T-helper 2 cell treated with Interferon-gamma antibody and Interleukin-4, amounts not matched to agents 100 ng/mL and 5 ng/mL, for 36 hours (primary cell): ENCODE results near the gene SUPT5H. TPM values are rescaled to one million over a fixed set of nuclear protein-coding genes. Genes with fewer than 3 reads are reported as not detected.

ENCODE experiments used
- intact Hi-C: fragments of 100-400 bp; cut with micrococcal nuclease; formaldehyde crosslinking; loops from one replicate; pipeline ENCODE4 v1.15.1; 2023
- total RNA-seq: library from RNA; stranded (reverse); gene quantifications from 2 replicates; pipeline ENCODE4 v1.2.3, GENCODE V29; 2022

The SUPT5H gene
- total RNA-seq, 1 donor from 2014 or later = 150 TPM

DNA sequence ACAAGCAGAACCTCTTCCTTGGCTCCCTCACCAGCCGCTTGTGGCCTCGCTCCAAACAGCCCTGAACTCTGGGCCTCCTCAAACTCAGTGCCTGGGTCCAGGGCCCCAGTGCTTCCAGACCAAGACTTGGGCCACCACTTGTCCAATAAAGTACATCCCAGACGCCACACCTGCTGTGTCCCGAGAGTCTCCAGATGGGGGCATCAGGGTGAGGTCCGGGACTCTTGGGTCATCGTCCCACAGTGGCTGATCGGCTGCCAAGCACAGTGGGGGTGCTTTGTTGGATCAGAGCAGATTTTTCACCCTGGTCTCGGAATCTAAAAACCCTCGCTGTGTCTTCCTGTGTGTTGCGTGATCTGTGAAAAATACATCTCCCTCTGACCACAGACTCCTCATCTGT is 44.4 kb downstream of the SUPT5H start:
- intact Hi-C loops = no loop called here

DNA sequence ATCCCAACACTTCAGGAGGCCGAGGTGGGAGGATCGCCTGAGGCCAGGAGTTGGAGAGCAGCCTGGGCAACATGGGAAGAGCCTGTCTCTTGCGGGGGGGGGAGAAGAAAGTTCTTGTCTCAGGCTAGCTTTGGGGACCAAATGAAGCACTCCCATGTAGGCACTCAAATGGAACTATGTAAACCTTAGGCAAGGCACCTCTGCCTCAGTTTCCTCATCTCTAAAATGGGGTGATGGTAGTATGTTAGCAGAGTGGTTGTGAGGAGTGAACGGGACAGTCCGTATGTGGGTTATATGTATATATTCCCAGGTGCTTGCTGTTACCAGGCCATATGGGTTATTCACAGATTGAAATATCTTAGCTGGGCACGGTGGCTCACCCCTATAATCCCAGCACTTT is 46.8 kb downstream of the SUPT5H start:
- intact Hi-C loops = no loop called here

DNA sequence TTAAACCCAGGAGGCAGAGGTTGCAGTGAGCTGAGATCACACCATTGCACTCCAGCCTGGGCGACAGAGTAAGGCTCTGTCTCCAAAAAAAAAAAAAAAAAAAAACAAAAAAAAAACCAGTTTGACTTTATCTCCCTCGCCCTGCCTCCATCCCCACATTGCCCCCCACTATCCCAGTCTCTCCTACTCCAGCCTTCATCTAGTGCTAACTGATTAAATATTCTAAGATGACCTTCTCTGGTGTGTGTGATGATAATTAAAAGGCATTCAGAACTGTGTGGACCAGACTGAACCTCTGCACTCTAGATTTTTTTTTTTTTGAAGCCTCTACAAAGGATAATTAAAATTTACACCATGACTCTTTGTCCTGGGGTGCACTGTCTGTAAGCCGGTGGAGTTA is 47.4 kb downstream of the SUPT5H start:
- intact Hi-C loops = no loop called here

DNA sequence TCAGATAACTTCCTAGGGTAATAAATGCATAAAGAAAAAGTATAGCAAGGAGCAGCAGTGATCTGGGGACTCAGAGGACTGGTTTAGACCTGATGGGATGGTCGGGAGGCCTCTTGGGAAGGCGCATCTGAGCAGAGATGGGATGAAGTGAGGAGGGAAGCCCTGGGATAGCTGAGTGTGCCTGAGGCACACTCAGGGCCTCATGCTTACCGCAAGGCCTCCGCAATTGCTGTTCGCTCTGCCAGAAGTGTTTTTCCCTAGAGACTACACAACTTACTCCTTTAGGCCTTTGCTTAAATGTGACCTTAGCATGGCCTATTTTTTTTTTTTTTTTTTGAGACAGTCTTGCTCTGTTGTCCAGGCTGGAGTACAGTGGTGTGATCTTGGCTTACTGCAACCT is 49.3 kb downstream of the SUPT5H start:
- intact Hi-C loops = no loop called here

DNA sequence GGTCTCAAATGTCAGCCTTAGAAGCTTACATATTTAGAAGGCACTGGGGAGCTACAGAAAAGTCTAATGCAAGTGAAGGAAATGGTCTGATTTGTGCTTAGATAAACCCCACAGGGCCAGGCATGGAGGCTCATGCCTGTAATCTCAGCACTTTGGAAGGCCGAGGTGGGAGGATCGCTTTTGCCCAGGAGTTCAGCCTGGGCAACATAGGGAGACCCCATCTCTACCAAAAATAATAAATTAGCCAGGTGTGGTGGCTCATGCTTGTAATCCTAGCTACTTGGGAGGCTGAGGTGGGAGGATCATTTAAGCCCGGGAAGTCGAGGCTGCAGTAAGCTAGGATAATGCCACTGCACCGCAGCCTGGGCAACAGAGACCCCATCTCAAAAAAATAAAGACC is 50.7 kb downstream of the SUPT5H start:
- intact Hi-C loops = no loop called here

DNA sequence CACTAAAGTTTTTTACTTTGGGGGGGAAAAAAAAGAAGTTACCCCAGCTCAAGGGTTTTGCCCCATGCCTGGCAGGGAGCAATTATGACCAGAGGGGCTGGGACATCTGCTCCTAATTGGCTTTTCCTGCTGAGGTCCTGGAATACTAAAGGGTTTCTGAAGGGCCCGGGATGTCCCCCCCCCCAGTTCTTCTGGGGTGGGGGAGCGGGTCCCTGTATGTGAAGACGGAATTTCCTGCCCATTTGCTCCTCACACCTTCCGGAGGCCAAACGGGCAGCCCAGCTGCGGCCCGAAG is 52.3 kb downstream of the SUPT5H start:
- intact Hi-C loops = no loop called here

DNA sequence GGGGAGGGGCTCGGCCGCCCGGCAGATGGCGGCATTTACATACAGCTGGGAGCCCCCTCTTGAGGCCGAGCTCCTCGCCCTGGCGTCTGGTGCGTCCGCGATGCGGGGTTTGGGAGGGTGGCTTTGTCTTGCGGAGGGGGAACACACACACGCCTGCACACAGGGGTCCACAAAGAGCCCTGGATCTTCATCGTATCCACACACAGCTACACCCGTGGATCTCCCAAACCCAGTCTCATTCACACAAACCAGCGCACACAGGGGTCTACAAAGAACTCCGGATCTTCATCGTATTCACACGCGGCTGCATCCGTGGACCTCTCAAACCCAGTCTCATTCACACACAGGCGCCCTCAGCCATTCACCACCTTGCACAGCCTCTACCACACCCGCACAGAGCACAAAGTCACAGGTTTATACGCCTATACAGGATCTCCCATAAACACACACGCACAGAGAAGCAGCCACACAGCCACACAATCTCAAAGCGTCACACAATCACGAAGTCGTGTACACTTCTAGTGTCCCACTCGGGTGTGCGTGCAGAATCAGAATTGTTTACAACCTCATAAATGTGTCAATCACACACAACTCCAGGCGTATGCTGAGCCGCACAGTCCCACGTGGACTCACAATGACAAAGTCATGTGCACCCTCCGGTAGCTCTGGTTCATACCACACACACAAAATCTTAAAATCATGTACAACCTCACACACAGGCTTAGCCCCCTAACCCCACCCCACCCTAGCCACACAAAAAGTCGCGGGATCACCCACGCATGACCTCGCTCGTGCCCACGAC is 52.8 kb downstream of the SUPT5H start:
- intact Hi-C loops = no loop called here

DNA sequence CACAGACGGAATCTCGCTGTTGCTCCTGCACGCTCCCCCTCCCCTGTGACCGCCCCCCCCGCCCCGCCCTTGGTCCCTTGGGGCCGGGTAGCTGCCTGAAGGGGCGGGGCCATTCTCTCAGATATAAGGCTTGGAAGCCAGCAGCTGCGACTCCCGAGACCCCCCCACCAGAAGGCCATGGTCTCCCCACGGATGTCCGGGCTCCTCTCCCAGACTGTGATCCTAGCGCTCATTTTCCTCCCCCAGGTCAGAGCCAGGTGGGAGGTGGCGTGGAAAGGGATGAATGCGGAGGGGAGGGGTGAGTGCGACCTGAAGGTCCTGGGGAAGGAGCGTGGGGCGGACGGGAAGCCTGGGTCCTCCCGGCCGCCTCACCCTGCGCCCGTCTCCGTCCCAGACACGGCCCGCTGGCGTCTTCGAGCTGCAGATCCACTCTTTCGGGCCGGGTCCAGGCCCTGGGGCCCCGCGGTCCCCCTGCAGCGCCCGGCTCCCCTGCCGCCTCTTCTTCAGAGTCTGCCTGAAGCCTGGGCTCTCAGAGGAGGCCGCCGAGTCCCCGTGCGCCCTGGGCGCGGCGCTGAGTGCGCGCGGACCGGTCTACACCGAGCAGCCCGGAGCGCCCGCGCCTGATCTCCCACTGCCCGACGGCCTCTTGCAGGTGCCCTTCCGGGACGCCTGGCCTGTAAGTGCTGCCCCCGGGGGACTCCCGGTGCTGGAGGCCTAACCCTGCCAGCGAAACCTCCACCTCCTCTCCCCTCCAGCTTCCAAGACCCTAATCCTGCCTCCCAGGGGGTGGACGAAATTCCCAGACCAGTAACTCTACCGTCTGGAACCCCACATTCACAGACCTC is 53.6 kb downstream of the SUPT5H start, which contains the start of gene DLL3:
Gene DLL3, plus strand, starts transcription at position 150 of the 845 bp plus-strand sequence. Its CDS starts 28 bp downstream, at position 178.
- intact Hi-C loops = no loop called here

DNA sequence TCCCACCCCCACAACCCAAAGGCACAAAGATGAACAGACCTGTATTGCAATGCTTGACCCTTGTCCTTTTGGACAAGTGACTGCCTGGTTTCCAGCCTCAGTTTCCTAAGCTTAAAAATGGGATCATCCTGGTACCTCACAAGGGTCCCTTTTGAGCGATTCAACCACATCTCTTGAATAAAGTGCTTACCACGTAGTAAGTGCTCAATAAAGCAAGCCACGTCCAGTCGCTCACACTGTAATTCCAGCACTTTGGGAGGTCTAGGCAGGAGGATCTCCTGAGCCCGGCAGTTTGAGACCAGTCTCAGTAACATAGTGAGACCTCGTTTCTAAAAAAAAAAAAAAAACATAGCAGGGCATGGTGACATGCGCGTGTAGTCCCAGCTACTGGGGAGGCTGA is 54.5 kb downstream of the SUPT5H start:
- intact Hi-C loops = no loop called here

DNA sequence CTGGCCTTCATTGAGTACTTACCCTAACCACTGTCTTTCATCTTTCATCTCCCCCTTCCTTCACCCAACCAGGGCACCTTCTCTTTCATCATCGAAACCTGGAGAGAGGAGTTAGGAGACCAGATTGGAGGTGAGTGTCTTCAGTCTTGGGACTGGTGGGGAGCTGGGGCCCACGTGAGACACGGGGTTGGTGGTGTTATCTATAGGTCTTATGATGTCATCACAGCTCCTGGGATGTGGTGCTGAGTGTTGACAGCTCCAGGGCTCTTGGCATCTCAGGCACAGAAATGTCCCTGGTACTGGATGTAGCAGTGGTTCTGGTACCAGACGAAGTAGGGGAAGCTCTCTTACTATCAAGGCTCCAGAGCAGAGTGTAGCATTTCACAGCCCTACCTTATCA is 55.2 kb downstream of the SUPT5H start:
- intact Hi-C loops = no loop called here

DNA sequence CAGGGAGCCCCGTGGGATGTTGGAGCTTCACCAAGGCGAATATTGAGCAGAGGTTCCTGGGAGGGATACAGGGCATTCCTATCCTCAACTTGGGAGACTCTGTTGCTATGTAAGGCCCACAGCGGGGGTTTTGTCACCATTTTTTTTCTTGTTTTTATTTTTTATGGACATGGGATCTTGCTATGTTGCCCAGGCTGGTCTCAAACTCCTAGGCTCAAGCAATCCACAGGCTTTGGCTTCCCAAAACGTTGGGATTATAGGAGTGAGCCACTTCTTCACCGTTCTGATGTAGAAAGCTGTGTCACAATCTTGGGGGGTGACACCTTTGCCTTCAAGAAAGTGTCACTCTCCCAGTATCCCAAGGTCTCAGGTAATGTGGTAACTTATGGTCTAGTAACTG is 56.0 kb downstream of the SUPT5H start:
- intact Hi-C loops = no loop called here

DNA sequence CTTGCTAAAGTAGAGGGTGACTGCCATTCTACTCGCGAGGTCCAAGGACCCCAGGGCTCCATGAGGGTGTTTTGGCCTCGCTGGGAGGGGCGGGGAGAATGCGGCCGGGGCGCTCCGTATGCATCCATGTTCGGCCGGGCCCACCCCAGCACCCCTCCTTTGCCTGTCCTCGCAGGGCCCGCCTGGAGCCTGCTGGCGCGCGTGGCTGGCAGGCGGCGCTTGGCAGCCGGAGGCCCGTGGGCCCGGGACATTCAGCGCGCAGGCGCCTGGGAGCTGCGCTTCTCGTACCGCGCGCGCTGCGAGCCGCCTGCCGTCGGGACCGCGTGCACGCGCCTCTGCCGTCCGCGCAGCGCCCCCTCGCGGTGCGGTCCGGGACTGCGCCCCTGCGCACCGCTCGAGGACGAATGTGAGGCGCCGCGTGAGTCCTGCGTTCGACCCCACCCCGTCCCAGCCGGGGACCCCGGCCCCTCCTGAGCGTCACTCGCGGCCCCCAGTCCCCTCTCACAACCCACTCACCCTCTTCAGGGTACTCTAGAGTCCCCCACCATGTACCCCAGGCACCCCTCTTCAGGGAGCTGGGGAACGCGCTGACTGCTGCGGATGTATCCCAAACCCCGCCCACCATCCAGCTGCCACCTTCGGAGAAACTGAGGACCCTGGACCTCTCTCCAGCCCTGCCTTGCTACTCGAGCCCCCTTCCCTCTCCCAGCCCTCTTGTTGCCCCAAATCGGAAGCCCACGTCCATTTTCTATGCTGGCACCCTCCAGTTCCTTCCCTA is 57.4 kb downstream of the SUPT5H start:
- intact Hi-C loops = loop anchor here (1.0 kb wide), 1 partner anchor 29 kb away; the partner anchor contains the start of gene EID2B

DNA sequence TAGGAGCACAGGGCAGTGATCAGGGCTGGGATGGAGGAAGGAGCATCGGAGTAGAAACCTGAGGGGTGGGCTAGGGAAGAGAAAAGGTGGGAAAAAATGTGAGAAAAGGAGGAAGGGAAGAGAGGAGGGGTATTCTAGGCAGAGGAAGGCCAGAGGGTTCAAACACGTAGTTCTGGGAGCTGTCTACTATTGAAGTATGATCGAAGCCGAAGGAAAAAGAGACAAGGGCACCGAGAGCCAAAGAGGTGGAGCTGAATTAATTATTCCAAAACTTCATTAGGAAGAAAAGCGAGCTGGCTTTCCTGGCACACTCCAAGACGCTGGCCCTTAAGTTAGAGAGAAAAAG is 61.2 kb downstream of the SUPT5H start:
- intact Hi-C loops = no loop called here

DNA sequence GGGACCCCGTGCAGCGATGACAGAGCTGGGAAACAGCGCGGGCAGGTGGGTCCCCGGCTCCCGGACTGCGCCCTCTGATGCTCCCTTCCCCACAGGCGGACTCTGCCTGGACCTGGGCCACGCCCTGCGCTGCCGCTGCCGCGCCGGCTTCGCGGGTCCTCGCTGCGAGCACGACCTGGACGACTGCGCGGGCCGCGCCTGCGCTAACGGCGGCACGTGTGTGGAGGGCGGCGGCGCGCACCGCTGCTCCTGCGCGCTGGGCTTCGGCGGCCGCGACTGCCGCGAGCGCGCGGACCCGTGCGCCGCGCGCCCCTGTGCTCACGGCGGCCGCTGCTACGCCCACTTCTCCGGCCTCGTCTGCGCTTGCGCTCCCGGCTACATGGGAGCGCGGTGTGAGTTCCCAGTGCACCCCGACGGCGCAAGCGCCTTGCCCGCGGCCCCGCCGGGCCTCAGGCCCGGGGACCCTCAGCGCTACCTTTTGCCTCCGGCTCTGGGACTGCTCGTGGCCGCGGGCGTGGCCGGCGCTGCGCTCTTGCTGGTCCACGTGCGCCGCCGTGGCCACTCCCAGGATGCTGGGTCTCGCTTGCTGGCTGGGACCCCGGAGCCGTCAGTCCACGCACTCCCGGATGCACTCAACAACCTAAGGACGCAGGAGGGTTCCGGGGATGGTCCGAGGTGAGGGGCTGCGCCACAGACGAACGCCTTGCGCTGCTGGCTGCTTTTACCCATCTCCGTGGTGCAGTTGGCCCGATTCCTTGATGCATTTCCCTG is 61.7 kb downstream of the SUPT5H start:
- intact Hi-C loops = no loop called here

DNA sequence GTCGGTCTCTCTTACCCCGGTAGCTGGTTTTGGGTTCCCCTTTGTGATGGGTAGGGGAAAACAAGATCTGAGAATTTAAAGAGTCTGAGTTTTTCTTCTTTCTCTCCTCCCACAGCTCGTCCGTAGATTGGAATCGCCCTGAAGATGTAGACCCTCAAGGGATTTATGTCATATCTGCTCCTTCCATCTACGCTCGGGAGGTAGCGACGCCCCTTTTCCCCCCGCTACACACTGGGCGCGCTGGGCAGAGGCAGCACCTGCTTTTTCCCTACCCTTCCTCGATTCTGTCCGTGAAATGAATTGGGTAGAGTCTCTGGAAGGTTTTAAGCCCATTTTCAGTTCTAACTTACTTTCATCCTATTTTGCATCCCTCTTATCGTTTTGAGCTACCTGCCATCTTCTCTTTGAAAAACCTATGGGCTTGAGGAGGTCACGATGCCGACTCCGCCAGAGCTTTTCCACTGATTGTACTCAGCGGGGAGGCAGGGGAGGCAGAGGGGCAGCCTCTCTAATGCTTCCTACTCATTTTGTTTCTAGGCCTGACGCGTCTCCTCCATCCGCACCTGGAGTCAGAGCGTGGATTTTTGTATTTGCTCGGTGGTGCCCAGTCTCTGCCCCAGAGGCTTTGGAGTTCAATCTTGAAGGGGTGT is 62.5 kb downstream of the SUPT5H start:
- intact Hi-C loops = no loop called here

DNA sequence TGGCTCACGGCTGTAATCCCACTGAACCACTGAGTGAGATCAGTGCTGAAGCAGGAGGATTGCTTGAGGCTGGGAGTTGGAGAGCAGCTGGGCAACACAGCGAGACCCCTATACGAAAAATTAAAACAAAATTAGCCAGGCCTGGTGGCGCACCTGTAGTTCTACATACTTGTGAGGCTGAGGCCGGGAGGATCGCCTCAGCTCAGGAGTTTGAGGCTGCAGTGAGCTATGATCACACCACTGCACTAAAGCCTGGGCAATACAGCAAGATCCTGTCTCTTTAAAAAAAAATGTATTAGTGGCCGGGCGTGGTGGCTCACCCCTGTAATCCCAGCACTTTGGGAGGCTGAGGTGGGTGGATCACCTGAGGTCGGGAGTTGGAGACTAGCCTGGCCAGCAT is 63.2 kb downstream of the SUPT5H start:
- intact Hi-C loops = no loop called here

DNA sequence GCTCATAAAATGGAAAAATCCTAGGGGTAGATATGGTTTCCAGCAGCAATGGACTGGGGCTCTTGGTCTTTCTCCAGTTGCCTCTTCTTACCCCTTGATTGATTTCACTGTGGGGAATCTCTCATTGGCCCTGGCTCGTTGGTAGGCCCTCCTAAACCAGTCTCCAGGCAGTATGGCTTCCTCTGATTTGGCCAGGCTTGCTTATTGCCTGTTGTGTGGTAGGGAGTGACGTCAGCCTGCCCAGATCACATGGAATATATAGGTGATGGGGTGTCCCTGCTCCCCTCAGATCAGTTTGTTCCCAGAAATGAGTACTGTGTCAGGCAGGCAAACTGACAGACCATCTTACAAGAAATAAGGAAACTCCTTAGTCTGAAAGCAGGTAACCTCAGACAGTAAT is 63.9 kb downstream of the SUPT5H start:
- intact Hi-C loops = no loop called here

DNA sequence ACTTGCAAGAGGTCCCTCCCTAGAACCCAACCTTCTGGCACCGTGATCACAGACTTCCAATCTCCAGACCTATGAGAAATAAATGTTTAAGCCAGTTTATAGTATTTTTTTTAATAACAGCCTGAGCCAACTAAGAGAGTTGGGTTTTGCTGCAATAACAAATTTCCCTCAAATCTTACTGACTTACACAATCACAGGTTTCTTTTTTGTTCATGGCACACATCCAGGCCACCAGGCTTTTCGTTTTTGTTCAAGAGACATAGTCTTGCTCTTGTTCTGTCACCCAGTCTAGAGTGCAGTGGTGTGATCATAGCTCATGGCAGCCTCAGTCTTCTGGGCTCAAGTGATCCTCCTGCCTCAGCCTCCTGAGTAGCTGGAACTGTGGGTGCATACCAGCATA is 67.6 kb downstream of the SUPT5H start:
- intact Hi-C loops = no loop called here

DNA sequence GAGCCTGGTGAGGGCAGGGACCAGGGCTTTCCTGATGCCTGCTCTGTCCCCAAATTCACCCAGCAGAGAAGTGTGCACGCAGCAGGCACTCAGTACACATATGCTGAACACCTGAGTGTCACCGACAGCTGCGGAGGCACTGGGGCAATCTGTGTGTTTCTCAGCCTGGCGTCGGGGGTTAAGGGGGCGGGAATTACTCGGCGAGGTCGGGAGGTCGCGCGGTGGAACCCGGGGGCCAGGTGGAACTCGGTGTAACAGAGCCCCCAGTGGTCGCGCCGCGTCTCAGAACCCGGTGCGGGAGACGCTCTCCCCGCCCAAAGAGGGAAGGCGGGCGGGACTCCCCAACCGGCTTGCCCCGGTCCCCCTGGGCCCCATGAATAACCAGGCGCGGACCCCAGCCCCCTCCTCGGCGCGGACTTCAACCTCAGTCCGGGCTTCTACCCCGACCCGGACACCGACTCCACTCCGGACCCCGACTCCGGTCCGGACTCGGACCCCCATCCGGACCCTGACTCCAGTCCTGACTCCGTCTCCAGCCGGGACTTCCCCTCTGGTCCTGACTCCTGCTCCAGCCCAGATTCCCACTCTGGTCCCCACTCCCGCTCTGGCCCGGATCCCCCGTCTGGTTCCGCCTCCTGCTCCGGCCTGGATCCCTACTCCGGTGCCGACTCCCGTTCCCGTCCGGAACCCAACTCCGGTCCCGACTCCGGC is 69.6 kb downstream of the SUPT5H start, which contains the start of gene SELENOV:
Gene SELENOV, plus strand, starts transcription at position 300 of the 711 bp plus-strand sequence. Its CDS starts 74 bp downstream, at position 374.
- intact Hi-C loops = no loop called here
